Measurements from ENCODE around the gene SLC35F3. TPM values are rescaled to one million over a fixed set of nuclear protein-coding genes. Genes with fewer than 3 reads are reported as not detected.

The SLC35F3 gene
- total RNA-seq, 2 donors from 2014 or later: 0.24 to 2.4 TPM

GRCh38 chr1:234213658-234214128, 309.2 kb downstream of the SLC35F3 start:
- ATAC-seq (replicated peaks in 1 of 2) (no peak), DNase-seq (no peak)
- H3K27me3 Mint-ChIP-seq (ENCODE audit: low read depth): peaks cover 46% of the 10 kb centered on the region
- H3K9me3 Mint-ChIP-seq: no peaks in the 10 kb centered on the region
- H3K4me3 Mint-ChIP-seq: peak overlapping the region; percentile 72 to 79
- no peak overlapping the region for H3K27ac Mint-ChIP-seq
- H3K4me1 Mint-ChIP-seq (ENCODE audit: low read depth): peaks cover 17% of the 10 kb centered on the region
- no peaks in the 10 kb centered on the region for H3K36me3 Mint-ChIP-seq (ENCODE audit: insufficient read depth in 2 of 2)

GRCh38 chr1:234214129-234214910, 309.8 kb downstream of the SLC35F3 start:
- peak overlapping the region; percentile 72 to 79 for H3K4me3 Mint-ChIP-seq
- H3K4me1 Mint-ChIP-seq (ENCODE audit: low read depth): peaks cover 17% of the 10 kb centered on the region
- no peaks in the 10 kb centered on the region for H3K9me3 Mint-ChIP-seq
- H3K27me3 Mint-ChIP-seq (ENCODE audit: low read depth): peaks cover 46% of the 10 kb centered on the region
- H3K36me3 Mint-ChIP-seq (ENCODE audit: insufficient read depth in 2 of 2): no peaks in the 10 kb centered on the region
- ATAC-seq (replicated peaks in 1 of 2) (peak; percentile 73 to 77), DNase-seq (peak; percentile 29 to 46)
- H3K27ac Mint-ChIP-seq: no peak overlapping the region

GRCh38 chr1:234214911-234215892, 310.7 kb downstream of the SLC35F3 start:
- peaks cover 43% of the 10 kb centered on the region for H3K27me3 Mint-ChIP-seq (ENCODE audit: low read depth)
- H3K27ac Mint-ChIP-seq: no peak overlapping the region
- ATAC-seq (replicated peaks in 1 of 2): no peak
- no peak for DNase-seq
- no peaks in the 10 kb centered on the region for H3K9me3 Mint-ChIP-seq
- no peaks in the 10 kb centered on the region for H3K36me3 Mint-ChIP-seq (ENCODE audit: insufficient read depth in 2 of 2)
- peaks cover 17% of the 10 kb centered on the region for H3K4me1 Mint-ChIP-seq (ENCODE audit: low read depth)
- peak overlapping the region; percentile 49 to 66 for H3K4me3 Mint-ChIP-seq

- Mint-ChIP-seq H3K27ac (no peak overlapping the region), H3K4me3 (peak overlapping the region in 1 of 2 donors; percentile 9), H3K27me3 (ENCODE audit: low read depth) (peaks cover 39% of the 10 kb centered on the region), H3K4me1 (ENCODE audit: low read depth) (peaks cover 17% of the 10 kb centered on the region), H3K9me3 (no peaks in the 10 kb centered on the region), H3K36me3 (ENCODE audit: insufficient read depth in 2 of 2) (no peaks in the 10 kb centered on the region)
- DNase-seq (no peak), ATAC-seq (replicated peaks in 1 of 2) (no peak)
Observed at GRCh38 chr1:234216116-234216703, 311.7 kb downstream of the SLC35F3 start.

DNA sequence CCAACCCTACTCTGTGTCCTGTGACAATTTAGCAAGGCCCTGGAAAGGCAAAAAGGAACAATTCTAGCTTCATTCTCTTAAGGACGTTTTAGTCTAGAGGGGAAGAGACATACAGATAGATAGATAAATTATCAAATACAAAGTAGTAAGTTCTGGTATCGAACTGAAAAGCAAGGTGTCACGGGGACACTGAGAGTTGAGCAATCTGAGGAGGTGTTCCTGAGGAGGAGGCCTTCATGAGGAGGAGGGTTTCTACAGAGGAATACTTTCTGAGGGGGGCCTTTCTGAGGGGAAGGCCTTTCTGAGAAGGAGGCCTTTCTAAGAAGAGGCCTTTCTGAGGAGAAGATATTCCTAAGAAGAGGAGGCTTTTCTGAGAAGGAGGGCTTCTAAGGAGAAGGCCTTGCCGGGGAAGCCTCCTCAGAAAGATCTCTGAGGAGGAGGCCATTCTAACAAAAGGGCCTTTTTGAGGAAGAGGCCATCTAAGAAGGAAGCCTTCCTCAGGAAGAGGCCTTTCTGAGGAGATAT, 312.9 kb downstream of the SLC35F3 start:
- Mint-ChIP-seq H3K4me1 (ENCODE audit: low read depth) (peaks cover 17% of the 10 kb centered on the region), H3K4me3 (peak overlapping the region in 1 of 2 donors; percentile 29), H3K27me3 (ENCODE audit: low read depth) (peaks cover 34% of the 10 kb centered on the region), H3K27ac (peak overlapping the region; percentile 0), H3K36me3 (ENCODE audit: insufficient read depth in 2 of 2) (no peaks in the 10 kb centered on the region), H3K9me3 (no peaks in the 10 kb centered on the region)
- DNase-seq (no peak), ATAC-seq (replicated peaks in 1 of 2) (no peak)

DNA sequence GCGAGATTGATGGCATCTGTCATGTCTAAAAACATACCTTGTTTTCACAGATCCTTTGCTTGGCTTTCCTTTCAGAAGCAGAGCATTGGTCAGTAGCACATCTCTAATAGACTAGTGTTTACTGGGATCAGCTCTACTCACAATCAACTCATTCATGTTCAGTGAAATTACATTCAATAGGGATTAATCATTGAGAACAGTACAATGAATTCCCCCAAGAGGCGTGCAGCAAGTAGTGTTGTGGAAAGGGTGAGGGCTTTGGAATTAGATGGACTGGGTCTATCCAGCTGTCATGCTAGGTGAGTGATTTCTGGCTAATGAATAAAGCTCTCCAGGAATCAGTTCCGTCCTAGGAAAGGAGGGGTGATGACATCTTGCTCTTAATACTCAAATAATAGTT, 313.6 kb downstream of the SLC35F3 start:
- peak overlapping the region; percentile 0 for H3K27ac Mint-ChIP-seq
- no peak for ATAC-seq (replicated peaks in 1 of 2)
- H3K9me3 Mint-ChIP-seq: no peaks in the 10 kb centered on the region
- peak overlapping the region in 1 of 2 donors; percentile 29 for H3K4me3 Mint-ChIP-seq
- H3K27me3 Mint-ChIP-seq (ENCODE audit: low read depth): peaks cover 30% of the 10 kb centered on the region
- H3K36me3 Mint-ChIP-seq (ENCODE audit: insufficient read depth in 2 of 2): no peaks in the 10 kb centered on the region
- DNase-seq: no peak
- peaks cover 13% of the 10 kb centered on the region for H3K4me1 Mint-ChIP-seq (ENCODE audit: low read depth)

DNA sequence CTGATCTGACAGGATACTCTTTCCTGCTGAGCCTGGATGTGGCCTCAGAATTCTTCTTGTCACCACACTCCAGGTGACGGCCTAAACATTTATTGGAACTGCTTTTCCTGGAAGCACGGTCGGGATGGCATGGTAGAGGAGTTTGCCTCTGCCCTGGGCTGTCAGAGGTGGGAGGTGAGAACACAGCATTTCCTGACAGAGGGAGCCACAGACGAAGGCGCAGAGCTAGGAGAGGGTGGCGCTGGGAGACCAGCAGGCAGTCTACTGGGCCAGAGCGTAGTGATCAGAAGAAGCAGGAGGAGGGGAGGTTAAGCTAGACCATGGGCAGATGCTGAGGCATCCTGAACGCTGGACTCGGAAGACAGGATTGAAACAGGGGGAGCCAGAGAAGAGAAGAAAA, 315.2 kb downstream of the SLC35F3 start:
- Mint-ChIP-seq H3K4me3 (no peak overlapping the region), H3K36me3 (ENCODE audit: insufficient read depth in 2 of 2) (no peaks in the 10 kb centered on the region), H3K4me1 (ENCODE audit: low read depth) (peaks cover 5% of the 10 kb centered on the region), H3K9me3 (no peaks in the 10 kb centered on the region), H3K27ac (no peak overlapping the region), H3K27me3 (ENCODE audit: low read depth) (peaks cover 27% of the 10 kb centered on the region)
- DNase-seq: no peak
- no peak for ATAC-seq (replicated peaks in 1 of 2)

DNA sequence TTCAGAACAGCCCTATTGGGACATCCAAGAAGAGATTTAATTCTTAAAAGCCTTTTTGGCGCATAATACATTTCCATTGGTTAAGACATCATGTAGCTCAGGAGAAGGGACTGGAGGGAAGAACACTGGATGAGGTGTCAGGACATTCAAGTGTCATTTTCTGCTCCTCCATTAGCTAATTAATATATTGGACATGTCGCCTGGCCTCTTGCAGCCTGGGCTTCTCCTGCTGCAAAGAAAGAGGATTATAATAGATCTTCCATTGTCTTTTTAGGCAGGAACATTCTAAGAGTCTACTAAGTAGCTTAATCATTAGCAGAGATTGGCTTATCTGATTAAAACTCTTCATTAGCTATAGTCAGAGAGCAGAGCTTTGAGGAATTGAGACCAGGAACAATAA, 317.1 kb downstream of the SLC35F3 start:
- ATAC-seq (replicated peaks in 1 of 2): no peak
- no peaks in the 10 kb centered on the region for H3K36me3 Mint-ChIP-seq (ENCODE audit: insufficient read depth in 2 of 2)
- no peak for DNase-seq
- peaks cover 5% of the 10 kb centered on the region for H3K4me1 Mint-ChIP-seq (ENCODE audit: low read depth)
- peaks cover 14% of the 10 kb centered on the region for H3K27me3 Mint-ChIP-seq (ENCODE audit: low read depth)
- no peaks in the 10 kb centered on the region for H3K9me3 Mint-ChIP-seq
- no peak overlapping the region for H3K4me3 Mint-ChIP-seq
- no peak overlapping the region for H3K27ac Mint-ChIP-seq

DNA sequence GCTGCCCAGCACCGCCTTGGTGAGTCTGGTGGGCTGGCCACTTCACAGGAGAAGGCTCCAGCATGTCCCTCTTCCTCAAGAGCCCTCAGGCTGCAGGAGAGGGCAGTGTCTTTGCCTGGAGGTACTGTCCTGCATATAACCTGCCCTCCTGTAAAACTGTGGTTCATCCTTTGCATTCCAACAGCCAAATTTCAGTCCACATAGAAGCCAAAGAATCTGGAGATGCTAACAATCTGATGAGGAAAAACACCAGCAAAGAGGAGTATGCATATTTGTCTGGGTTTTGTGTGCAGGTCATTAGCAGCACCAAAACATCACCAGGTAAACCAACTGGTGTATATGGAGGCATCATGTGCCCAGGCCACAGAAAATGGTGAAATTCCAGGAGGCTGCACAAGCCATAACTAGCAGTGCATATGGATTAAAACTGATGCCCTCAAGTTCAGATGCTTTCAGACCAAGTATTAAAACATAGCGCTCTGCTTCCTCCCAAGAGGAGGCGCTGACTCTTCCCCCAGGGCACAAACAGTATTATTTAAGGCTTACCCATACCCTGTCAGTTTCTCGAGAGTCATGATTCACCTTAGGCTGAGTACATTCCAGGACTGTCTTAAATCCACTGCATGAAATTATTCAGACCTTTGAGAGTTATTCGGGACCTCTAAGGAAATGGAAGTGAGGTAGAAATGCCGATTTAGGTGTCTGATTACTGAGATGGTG, 318.2 kb downstream of the SLC35F3 start:
- no peak for DNase-seq
- Mint-ChIP-seq H3K27ac (no peak overlapping the region), H3K9me3 (no peaks in the 10 kb centered on the region), H3K36me3 (ENCODE audit: insufficient read depth in 2 of 2) (no peaks in the 10 kb centered on the region), H3K27me3 (ENCODE audit: low read depth) (peaks cover 12% of the 10 kb centered on the region), H3K4me3 (no peak overlapping the region), H3K4me1 (ENCODE audit: low read depth) (peaks cover 2% of the 10 kb centered on the region)
- no peak for ATAC-seq (replicated peaks in 1 of 2)

DNA sequence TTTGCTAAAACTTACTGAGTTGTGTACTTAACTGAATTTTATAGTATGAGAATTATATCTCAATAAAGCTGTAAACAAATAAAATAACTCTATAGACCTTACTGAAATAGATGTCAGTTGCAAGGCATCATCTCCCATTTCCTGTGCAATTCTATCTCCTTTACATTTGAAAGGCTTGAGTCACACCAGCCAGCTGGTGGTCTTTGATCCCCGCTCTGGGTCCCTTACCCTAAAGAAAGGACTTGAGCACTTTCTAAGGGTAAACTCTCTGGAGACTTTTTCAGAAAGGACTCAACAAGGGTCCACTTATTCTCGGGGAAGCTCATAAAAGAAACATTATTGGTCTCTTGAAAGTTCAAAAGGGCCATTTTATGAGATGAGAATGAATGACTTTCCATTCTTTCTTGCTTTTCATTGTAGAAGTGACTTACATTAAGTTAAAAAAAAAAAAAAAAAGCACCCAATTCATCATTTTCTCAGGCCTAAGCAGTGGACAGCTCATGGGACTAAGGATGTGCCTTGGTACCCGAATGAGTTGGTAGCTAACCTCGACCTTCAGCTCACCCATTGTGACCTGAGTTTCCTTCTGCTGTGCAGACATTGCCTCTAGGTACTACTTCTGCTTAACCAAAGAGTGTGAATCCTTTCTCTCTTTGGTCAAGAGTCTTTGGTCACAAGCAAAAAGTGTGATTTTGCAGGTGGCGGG, 321.8 kb downstream of the SLC35F3 start:
- H3K4me1 Mint-ChIP-seq (ENCODE audit: low read depth): peaks cover 11% of the 10 kb centered on the region
- DNase-seq (no peak), ATAC-seq (replicated peaks in 1 of 2) (no peak)
- H3K27ac Mint-ChIP-seq: no peak overlapping the region
- no peaks in the 10 kb centered on the region for H3K9me3 Mint-ChIP-seq
- no peak overlapping the region for H3K4me3 Mint-ChIP-seq
- peaks cover 24% of the 10 kb centered on the region for H3K27me3 Mint-ChIP-seq (ENCODE audit: low read depth)
- H3K36me3 Mint-ChIP-seq (ENCODE audit: insufficient read depth in 2 of 2): no peaks in the 10 kb centered on the region

- no peak overlapping the region for H3K4me3 Mint-ChIP-seq
- H3K4me1 Mint-ChIP-seq (ENCODE audit: low read depth): peaks cover 11% of the 10 kb centered on the region
- no peak for DNase-seq
- H3K27me3 Mint-ChIP-seq (ENCODE audit: low read depth): peaks cover 26% of the 10 kb centered on the region
- H3K9me3 Mint-ChIP-seq: no peaks in the 10 kb centered on the region
- ATAC-seq (replicated peaks in 1 of 2): no peak
- no peaks in the 10 kb centered on the region for H3K36me3 Mint-ChIP-seq (ENCODE audit: insufficient read depth in 2 of 2)
- no peak overlapping the region for H3K27ac Mint-ChIP-seq
Observed at GRCh38 chr1:234226819-234227165, 322.3 kb downstream of the SLC35F3 start.
